Measurements from ENCODE around the gene GABPA. TPM values are rescaled to one million over a fixed set of nuclear protein-coding genes. Genes with fewer than 3 reads are reported as not detected.

GABPA gene
- total and polyA plus RNA-seq, 2 donors (not counting 1 experiment from before 2014, with no cell fraction given), result 10.3 to 29.7 TPM

- H2AFZ ChIP-seq (ENCODE audit: insufficient read depth, low read depth, low read length, poor library complexity, severe bottlenecking), result no peak overlapping the region
- H3K4me1 Mint-ChIP-seq, result peaks cover 13% of the 10 kb centered on the region
- no peak overlapping the region for H3K4me3 Mint-ChIP-seq
- H3K9me3 ChIP-seq (ENCODE audit: control extremely low read depth in 1 of 3, control insufficient read depth in 2 of 3, insufficient read depth in 1 of 3, low read length in 2 of 3), result no peaks in the 10 kb centered on the region
- H4K20me1 ChIP-seq (ENCODE audit: control insufficient read depth, insufficient read depth, low read length, poor library complexity, severe bottlenecking), result peaks cover 27% of the 10 kb centered on the region
- H3K27ac ChIP-seq (ENCODE audit: low read length in 2 of 2), result no peak overlapping the region
- H3K79me2 ChIP-seq (ENCODE audit: control insufficient read depth, insufficient read depth, low read length), result peaks cover 45% of the 10 kb centered on the region
- no peak for TF ChIP-seq EZH2 (IDR thresholded peaks at IDR 0.05; ENCODE audit: borderline replicate concordance, insufficient read depth, low read depth, low read length, poor library complexity, severe bottlenecking)
- TF ChIP-seq CTCF (IDR thresholded peaks at IDR 0.05), result no peak
- no CpG with 5 or more reads among the region's 2 CpGs for WGBS (ENCODE audit: insufficient coverage)
- H3K36me3 ChIP-seq (replicated peaks in 1 of 2; ENCODE audit: control extremely low read depth in 1 of 2, control insufficient read depth in 1 of 2, extremely low read depth in 1 of 2, insufficient read depth in 2 of 2, low read length in 1 of 2), result peaks cover 6 to 38% of the 10 kb centered on the region in 2 experiments
- H3K4me3 ChIP-seq (ENCODE audit: control extremely low read depth in 1 of 5, extremely low read depth in 1 of 5, insufficient read depth in 1 of 5, low read depth in 2 of 5, low read length in 4 of 5), result no peak overlapping the region
- no peaks in the 10 kb centered on the region for H3K27me3 Mint-ChIP-seq
- no peak overlapping the region for H3K4me2 ChIP-seq (replicated peaks; ENCODE audit: low read depth, low read length, poor library complexity, severe bottlenecking)
- H3K27me3 ChIP-seq (replicated peaks in 1 of 4; ENCODE audit: control extremely low read depth in 1 of 4, control insufficient read depth in 3 of 4, insufficient read depth in 4 of 4, low read length in 3 of 4), result no peaks in the 10 kb centered on the region
- H3K4me1 ChIP-seq (ENCODE audit: control insufficient read depth in 2 of 2, insufficient read depth in 2 of 2, low read length in 2 of 2), result peaks cover 2 to 3% of the 10 kb centered on the region in 2 donors
- H3K9ac ChIP-seq (ENCODE audit: low read length), result no peak overlapping the region
- DNase-seq, result no peak
- no peak for ATAC-seq (ENCODE audit: low read depth)
- no peak overlapping the region for H3K27ac Mint-ChIP-seq
- no peaks in the 10 kb centered on the region for H3K9me3 Mint-ChIP-seq (ENCODE audit: insufficient read depth)
- ChIA-PET CTCF (interaction anchor here (1.3 kb wide), 1 partner anchor 137 kb away, joined by 4 read pairs; no protein-coding TSS in a partner anchor), POLR2A (no interaction called here)
- intact Hi-C loops (cut with micrococcal nuclease), result no loop called here
Measured at GRCh38 chr21:25744854-25745253, 10.1 kb downstream of the GABPA start.

DNA sequence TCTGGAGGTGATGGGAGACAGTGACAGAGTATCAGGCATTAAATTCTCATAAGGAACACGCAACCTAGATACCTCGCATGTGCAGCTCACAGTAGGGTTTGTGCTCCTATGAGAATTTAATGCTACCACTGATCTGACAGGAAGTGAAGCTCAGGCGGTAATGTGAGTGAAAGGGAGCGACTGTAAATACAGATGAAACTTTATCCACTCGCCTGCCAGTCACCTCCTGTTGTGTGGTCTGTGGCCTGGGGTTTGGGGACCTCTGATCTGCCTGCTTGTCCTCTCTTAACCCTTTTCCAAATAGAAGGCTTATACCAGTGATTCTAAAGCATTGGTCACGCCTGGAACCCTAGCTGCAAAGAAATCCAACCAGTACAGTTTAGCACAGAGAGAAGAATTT is 15.3 kb downstream of the GABPA start:
- Histone ChIP-seq H3K79me2 (ENCODE audit: control insufficient read depth, insufficient read depth, low read length) (peaks cover 8% of the 10 kb centered on the region), H3K4me3 (ENCODE audit: control extremely low read depth in 1 of 5, extremely low read depth in 1 of 5, insufficient read depth in 1 of 5, low read depth in 2 of 5, low read length in 4 of 5) (no peak overlapping the region), H4K20me1 (ENCODE audit: control insufficient read depth, insufficient read depth, low read length, poor library complexity, severe bottlenecking) (peaks cover 10% of the 10 kb centered on the region), H3K9me3 (ENCODE audit: control extremely low read depth in 1 of 3, control insufficient read depth in 2 of 3, insufficient read depth in 1 of 3, low read length in 2 of 3) (no peaks in the 10 kb centered on the region), H3K9ac (ENCODE audit: low read length) (no peak overlapping the region), H3K27ac (ENCODE audit: low read length in 2 of 2) (no peak overlapping the region), H2AFZ (ENCODE audit: insufficient read depth, low read depth, low read length, poor library complexity, severe bottlenecking) (no peak overlapping the region), H3K27me3 (replicated peaks in 1 of 4; ENCODE audit: control extremely low read depth in 1 of 4, control insufficient read depth in 3 of 4, insufficient read depth in 4 of 4, low read length in 3 of 4) (no peaks in the 10 kb centered on the region), H3K4me1 (ENCODE audit: control insufficient read depth in 2 of 2, insufficient read depth in 2 of 2, low read length in 2 of 2) (no peaks in the 10 kb centered on the region), H3K36me3 (replicated peaks in 1 of 2; ENCODE audit: control extremely low read depth in 1 of 2, control insufficient read depth in 1 of 2, extremely low read depth in 1 of 2, insufficient read depth in 2 of 2, low read length in 1 of 2) (peaks cover 10 to 71% of the 10 kb centered on the region in 2 experiments), H3K4me2 (replicated peaks; ENCODE audit: low read depth, low read length, poor library complexity, severe bottlenecking) (no peak overlapping the region)
- Mint-ChIP-seq H3K4me3 (no peak overlapping the region), H3K27ac (no peak overlapping the region), H3K9me3 (ENCODE audit: insufficient read depth) (no peaks in the 10 kb centered on the region), H3K27me3 (no peaks in the 10 kb centered on the region), H3K4me1 (no peaks in the 10 kb centered on the region)
- DNase-seq, result no peak
- intact Hi-C loops (cut with micrococcal nuclease), result no loop called here
- 82% methylated on average over 2 of the region's 6 CpGs for WGBS (ENCODE audit: insufficient coverage)
- CTCF ChIA-PET, result interaction anchor here (1.4 kb wide), 2 partner anchors 141 to 143 kb away, joined by 3 read pairs; partner anchors contain the start of gene MRPL39
- POLR2A ChIA-PET, result no interaction called here
- ATAC-seq (ENCODE audit: low read depth), result no peak
- TF ChIP-seq CTCF (IDR thresholded peaks at IDR 0.05) (no peak), EZH2 (IDR thresholded peaks at IDR 0.05; ENCODE audit: borderline replicate concordance, insufficient read depth, low read depth, low read length, poor library complexity, severe bottlenecking) (no peak)

All from B cell (primary cell).